ENCODE results near the gene PRAME. TPM values are rescaled to one million over a fixed set of nuclear protein-coding genes. Genes with fewer than 3 reads are reported as not detected.

PRAME gene
- total and polyA plus RNA-seq, 4 donors: 0.02 to 1.5 TPM; not detected in 2

GRCh38 chr22:22554587-22555284 is 4.3 kb downstream of the PRAME start:
- Histone ChIP-seq H3K27ac (ENCODE audit: low read depth in 1 of 2, low read length in 1 of 2) (no peak overlapping the region), H3K27me3 (ENCODE audit: control insufficient read depth in 3 of 3, insufficient read depth in 3 of 3, low read length in 2 of 3) (no peaks in the 10 kb centered on the region), H3K9ac (ENCODE audit: insufficient read depth in 1 of 2, low read length in 2 of 2) (no peak overlapping the region), H3K9me3 (ENCODE audit: control insufficient read depth in 4 of 4, insufficient read depth in 3 of 4, low read length in 3 of 4) (no peaks in the 10 kb centered on the region), H3K4me3 (no peak overlapping the region), H3K36me3 (ENCODE audit: control insufficient read depth in 4 of 4, insufficient read depth in 4 of 4, low read length in 4 of 4) (no peaks in the 10 kb centered on the region), H3K4me1 (ENCODE audit: control insufficient read depth in 5 of 5, insufficient read depth in 5 of 5, low read length in 5 of 5) (no peaks in the 10 kb centered on the region)
- 44 to 64% methylated on average over 4 of the region's 4 CpGs for WGBS, 2 donors
- ATAC-seq (ENCODE audit: insufficient read depth, low FRiP score) (no peak), DNase-seq (peak in 1 of 3 donors; percentile 10)
- TF ChIP-seq CTCF (IDR thresholded peaks at IDR 0.05; ENCODE audit: control extremely low read depth, extremely low read depth): no peak

GRCh38 chr22:22553735-22554586 is 5.1 kb downstream of the PRAME start:
- Histone ChIP-seq H3K36me3 (ENCODE audit: control insufficient read depth in 4 of 4, insufficient read depth in 4 of 4, low read length in 4 of 4) (no peaks in the 10 kb centered on the region), H3K27me3 (ENCODE audit: control insufficient read depth in 3 of 3, insufficient read depth in 3 of 3, low read length in 2 of 3) (no peaks in the 10 kb centered on the region), H3K9ac (ENCODE audit: insufficient read depth in 1 of 2, low read length in 2 of 2) (no peak overlapping the region), H3K9me3 (ENCODE audit: control insufficient read depth in 4 of 4, insufficient read depth in 3 of 4, low read length in 3 of 4) (no peaks in the 10 kb centered on the region), H3K4me1 (ENCODE audit: control insufficient read depth in 5 of 5, insufficient read depth in 5 of 5, low read length in 5 of 5) (no peaks in the 10 kb centered on the region), H3K4me3 (no peak overlapping the region), H3K27ac (ENCODE audit: low read depth in 1 of 2, low read length in 1 of 2) (no peak overlapping the region)
- no peak for TF ChIP-seq CTCF (IDR thresholded peaks at IDR 0.05; ENCODE audit: control extremely low read depth, extremely low read depth)
- DNase-seq (peak in 2 of 3 donors; percentile 57 to 66), ATAC-seq (ENCODE audit: insufficient read depth, low FRiP score) (no peak)
- WGBS, 2 donors: 66 to 67% methylated on average over 8 of the region's 8 CpGs

- 86 to 96% methylated on average over 1 of the region's 1 CpG for WGBS, 2 donors
- ATAC-seq (ENCODE audit: insufficient read depth, low FRiP score) (no peak), DNase-seq (no peak)
- no peak overlapping the region for H3K27ac ChIP-seq (ENCODE audit: low read depth in 1 of 2, low read length in 1 of 2)
- H3K4me3 ChIP-seq: no peak overlapping the region
- no peaks in the 10 kb centered on the region for H3K27me3 ChIP-seq (ENCODE audit: control insufficient read depth in 3 of 3, insufficient read depth in 3 of 3, low read length in 2 of 3)
- H3K9ac ChIP-seq (ENCODE audit: insufficient read depth in 1 of 2, low read length in 2 of 2): no peak overlapping the region
- H3K9me3 ChIP-seq (ENCODE audit: control insufficient read depth in 4 of 4, insufficient read depth in 3 of 4, low read length in 3 of 4): no peaks in the 10 kb centered on the region
- H3K36me3 ChIP-seq (ENCODE audit: control insufficient read depth in 4 of 4, insufficient read depth in 4 of 4, low read length in 4 of 4): no peaks in the 10 kb centered on the region
- H3K4me1 ChIP-seq (ENCODE audit: control insufficient read depth in 5 of 5, insufficient read depth in 5 of 5, low read length in 5 of 5): no peaks in the 10 kb centered on the region
- TF ChIP-seq CTCF (IDR thresholded peaks at IDR 0.05; ENCODE audit: control extremely low read depth, extremely low read depth): no peak
Observed at GRCh38 chr22:22553141-22553540, 5.9 kb downstream of the PRAME start.
